Activated B cell treated with CpG ODN at 0.5 μM for 24 hours (primary cell): ENCODE data around the gene AUP1. TPM values are rescaled to one million over a fixed set of nuclear protein-coding genes. Genes with fewer than 3 reads are reported as not detected.

Experiments used
- ATAC-seq: fragments of 200-7000 bp; cut with Tn5 transposase; one replicate; pipeline ENCODE4 v1.10.0; 2021; ENCODE audit warnings: low read depth, mild to moderate bottlenecking, moderate library complexity
- CTCF ChIA-PET: fragments of 350-600 bp; sonication (Branson Sonifier 250); formaldehyde crosslinking; loops from one replicate; lab custom pipeline; 2021; ENCODE audit warnings: antibody characterized with exemption; lab: Charles Lee
- POLR2A ChIA-PET: fragments of 350-600 bp; sonication (Branson Sonifier 250); formaldehyde crosslinking; loops from one replicate; lab custom pipeline; 2021; ENCODE audit warnings: antibody characterized with exemption; lab: Charles Lee
- DNase-seq: peaks from one replicate; pipeline ENCODE4 v3.0.0; 2022
- H3K27ac Mint-ChIP-seq: one replicate; pipeline ENCODE4 v1.8.0; 2020; ENCODE audit warnings: mixed read lengths
- H3K27me3 Mint-ChIP-seq: one replicate; pipeline ENCODE4 v1.8.0; 2021; ENCODE audit warnings: mixed read lengths
- H3K36me3 Mint-ChIP-seq: one replicate; pipeline ENCODE4 v1.8.0; 2021; ENCODE audit warnings: low read depth, mixed read lengths
- H3K4me1 Mint-ChIP-seq: one replicate; pipeline ENCODE4 v1.8.0; 2021; ENCODE audit warnings: mixed read lengths
- H3K4me3 Mint-ChIP-seq: one replicate; pipeline ENCODE4 v1.8.0; 2020; ENCODE audit warnings: mild to moderate bottlenecking, mixed read lengths
- H3K9me3 Mint-ChIP-seq: one replicate; pipeline ENCODE4 v1.8.0; 2020; ENCODE audit warnings: mixed read lengths
- intact Hi-C: fragments of 100-400 bp; cut with micrococcal nuclease; formaldehyde crosslinking; loops from one replicate; pipeline ENCODE4 v1.15.1; 2024
- total RNA-seq: library from RNA; stranded (reverse); gene quantifications from 2 replicates; pipeline ENCODE4 v1.2.3, GENCODE V29; 2022
- TF ChIP-seq, protein P1 (sequence below): fragments of 200-600 bp; IDR thresholded peaks from one replicate; pipeline ENCODE4 v1.8.0; 2022; ENCODE audit warnings: antibody characterized with exemption, mild to moderate bottlenecking

Gene AUP1
- total RNA-seq, 1 donor from 2014 or later = 177 TPM

DNA sequence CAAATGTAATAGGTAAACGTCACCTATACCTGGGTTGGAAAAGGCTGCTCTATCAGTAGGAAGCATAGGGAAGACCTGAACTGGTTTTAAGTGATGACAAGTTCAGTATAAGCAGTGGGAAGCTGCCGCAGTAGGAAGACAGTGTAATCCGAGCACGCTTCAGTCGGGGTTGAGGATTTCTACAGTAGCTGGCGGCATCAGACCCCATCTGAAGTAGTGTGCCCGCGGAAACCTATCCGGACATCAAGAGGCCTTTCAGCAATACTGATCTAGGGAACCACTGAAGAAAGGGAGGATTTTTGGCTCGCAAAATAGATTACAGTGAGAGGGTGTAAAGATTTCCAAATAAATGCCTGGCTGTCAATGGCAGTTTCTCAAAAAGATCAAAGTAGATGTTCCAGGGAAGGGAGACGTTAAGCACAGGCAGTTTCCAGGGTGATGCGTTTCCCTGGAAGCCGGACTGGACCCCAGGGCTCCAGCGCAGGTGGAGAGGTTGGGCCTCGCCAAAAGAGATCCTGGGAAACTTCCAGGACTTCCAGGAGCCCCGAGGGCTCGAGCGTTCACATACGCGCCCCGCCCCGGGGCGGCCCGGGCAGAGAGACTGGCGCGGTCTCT is 18.9 kb upstream of the AUP1 start:
- TF ChIP-seq, protein P1, sequence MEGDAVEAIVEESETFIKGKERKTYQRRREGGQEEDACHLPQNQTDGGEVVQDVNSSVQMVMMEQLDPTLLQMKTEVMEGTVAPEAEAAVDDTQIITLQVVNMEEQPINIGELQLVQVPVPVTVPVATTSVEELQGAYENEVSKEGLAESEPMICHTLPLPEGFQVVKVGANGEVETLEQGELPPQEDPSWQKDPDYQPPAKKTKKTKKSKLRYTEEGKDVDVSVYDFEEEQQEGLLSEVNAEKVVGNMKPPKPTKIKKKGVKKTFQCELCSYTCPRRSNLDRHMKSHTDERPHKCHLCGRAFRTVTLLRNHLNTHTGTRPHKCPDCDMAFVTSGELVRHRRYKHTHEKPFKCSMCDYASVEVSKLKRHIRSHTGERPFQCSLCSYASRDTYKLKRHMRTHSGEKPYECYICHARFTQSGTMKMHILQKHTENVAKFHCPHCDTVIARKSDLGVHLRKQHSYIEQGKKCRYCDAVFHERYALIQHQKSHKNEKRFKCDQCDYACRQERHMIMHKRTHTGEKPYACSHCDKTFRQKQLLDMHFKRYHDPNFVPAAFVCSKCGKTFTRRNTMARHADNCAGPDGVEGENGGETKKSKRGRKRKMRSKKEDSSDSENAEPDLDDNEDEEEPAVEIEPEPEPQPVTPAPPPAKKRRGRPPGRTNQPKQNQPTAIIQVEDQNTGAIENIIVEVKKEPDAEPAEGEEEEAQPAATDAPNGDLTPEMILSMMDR = no peak
- Mint-ChIP-seq H3K27me3 (peaks cover 19% of the 10 kb centered on the region), H3K36me3 (no peaks in the 10 kb centered on the region), H3K27ac (no peak overlapping the region), H3K4me3 (peak overlapping the region; percentile 75), H3K4me1 (peaks cover 24% of the 10 kb centered on the region), H3K9me3 (no peaks in the 10 kb centered on the region)
- ATAC-seq = no peak
- intact Hi-C loops = no loop called here
- no peak for DNase-seq
- CTCF ChIA-PET = no interaction called here
- POLR2A ChIA-PET = interaction anchor here (1.4 kb wide), 1 partner anchor 18 kb away, joined by 5 read pairs; the partner anchor contains the start of genes AUP1 and HTRA2

DNA sequence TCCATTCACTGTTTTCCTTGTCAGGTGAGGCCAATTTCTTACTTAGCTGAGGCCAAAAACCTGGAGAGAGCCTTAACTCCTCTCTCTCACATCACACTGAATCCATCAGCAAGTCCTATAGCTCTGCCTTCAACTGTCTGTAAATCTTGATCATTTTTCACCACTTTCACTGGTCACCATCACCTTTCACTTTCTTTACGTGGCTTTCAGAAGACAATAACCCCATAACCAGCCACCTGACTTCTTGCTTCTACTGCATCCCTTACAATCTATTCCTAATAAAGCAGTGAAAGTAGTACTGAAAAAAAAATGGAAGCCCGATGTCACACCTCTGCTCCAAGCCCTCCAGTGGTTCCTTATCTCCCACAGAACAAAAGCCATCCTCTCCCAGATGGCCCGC is 16.5 kb upstream of the AUP1 start:
- TF ChIP-seq, protein P1 = no peak
- H3K27me3 Mint-ChIP-seq = peaks cover 19% of the 10 kb centered on the region
- DNase-seq (no peak), ATAC-seq (no peak)
- peaks cover 13% of the 10 kb centered on the region for H3K4me1 Mint-ChIP-seq
- no peak overlapping the region for H3K4me3 Mint-ChIP-seq
- ChIA-PET CTCF (interaction anchor here (1.4 to 2.4 kb wide), 3 partner anchors 39 to 50 kb away, joined by 3 to 8 read pairs (median 5); partner anchors contain the start of gene PCGF1), POLR2A (no interaction called here)
- no peaks in the 10 kb centered on the region for H3K36me3 Mint-ChIP-seq
- H3K27ac Mint-ChIP-seq = no peak overlapping the region
- intact Hi-C loops = no loop called here
- H3K9me3 Mint-ChIP-seq = no peaks in the 10 kb centered on the region

DNA sequence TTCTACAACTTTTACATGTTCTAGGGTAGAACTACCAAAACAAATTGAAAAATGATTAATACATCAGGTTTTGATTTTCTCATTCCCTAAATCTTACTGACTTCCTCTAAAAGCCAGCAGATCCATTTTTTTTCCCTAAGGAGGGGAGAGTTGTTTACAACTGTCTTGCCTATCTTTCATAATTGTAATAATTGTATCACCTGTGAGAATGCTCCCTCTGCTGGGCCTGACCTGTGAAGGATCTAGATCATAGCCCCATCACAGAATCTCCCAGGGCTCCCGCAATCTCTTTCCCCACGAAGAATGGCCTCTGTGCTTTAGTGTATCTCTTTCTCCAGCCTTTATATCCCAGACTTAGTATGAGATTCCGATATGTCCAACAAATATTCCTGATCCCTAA is 15.1 kb upstream of the AUP1 start:
- intact Hi-C loops = loop anchor here (1.0 kb wide), 1 partner anchor 61 kb away; the partner anchor contains the start of gene TTC31
- no peak overlapping the region for H3K4me3 Mint-ChIP-seq
- ChIA-PET POLR2A (interaction anchor here (0.8 to 1.1 kb wide), 3 partner anchors 13 to 62 kb away, joined by 3 to 4 read pairs (median 3); partner anchors contain the start of genes CCDC142 and TTC31), CTCF (interaction anchor here (1.1 to 2.7 kb wide), 9 partner anchors 15 to 62 kb away, joined by 3 to 14 read pairs (median 5); partner anchors contain the start of genes CCDC142, PCGF1 and TTC31)
- TF ChIP-seq, protein P1 = no peak
- DNase-seq = no peak
- H3K4me1 Mint-ChIP-seq = peaks cover 19% of the 10 kb centered on the region
- no peaks in the 10 kb centered on the region for H3K36me3 Mint-ChIP-seq
- no peak for ATAC-seq
- no peaks in the 10 kb centered on the region for H3K9me3 Mint-ChIP-seq
- H3K27ac Mint-ChIP-seq = no peak overlapping the region
- peaks cover 14% of the 10 kb centered on the region for H3K27me3 Mint-ChIP-seq

DNA sequence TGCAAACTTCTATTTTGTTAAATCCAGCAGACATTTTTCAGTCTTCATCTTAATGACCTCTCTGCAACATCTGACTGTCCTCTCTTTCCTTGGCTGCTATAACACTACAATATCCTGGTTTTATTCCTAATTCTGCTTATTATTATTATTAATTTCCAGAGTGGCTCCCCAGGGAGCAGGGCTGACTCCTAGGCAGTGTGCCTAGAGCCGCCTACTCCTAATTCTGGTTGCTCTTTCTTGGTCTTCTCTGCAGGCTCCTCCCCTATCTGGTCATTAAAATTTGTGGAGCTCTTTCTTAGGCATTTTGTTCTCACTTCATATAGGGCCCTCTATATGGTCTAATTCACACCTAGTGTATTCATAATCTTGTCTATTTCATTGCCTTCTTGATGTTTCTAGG is 13.5 kb upstream of the AUP1 start:
- DNase-seq (no peak), ATAC-seq (no peak)
- no peaks in the 10 kb centered on the region for H3K36me3 Mint-ChIP-seq
- no peak overlapping the region for H3K27ac Mint-ChIP-seq
- intact Hi-C loops = no loop called here
- CTCF ChIA-PET = interaction anchor here (2.7 kb wide), 1 partner anchor 60 kb away, joined by 14 read pairs; the partner anchor contains the start of genes CCDC142 and TTC31
- peaks cover 2% of the 10 kb centered on the region for H3K9me3 Mint-ChIP-seq
- H3K27me3 Mint-ChIP-seq = peaks cover 6% of the 10 kb centered on the region
- H3K4me3 Mint-ChIP-seq = no peak overlapping the region
- TF ChIP-seq, protein P1 = no peak
- POLR2A ChIA-PET = interaction anchor here (0.7 to 0.9 kb wide), 2 partner anchors 12 to 40 kb away, joined by 3 to 9 read pairs; no protein-coding TSS in a partner anchor
- H3K4me1 Mint-ChIP-seq = peaks cover 23% of the 10 kb centered on the region

DNA sequence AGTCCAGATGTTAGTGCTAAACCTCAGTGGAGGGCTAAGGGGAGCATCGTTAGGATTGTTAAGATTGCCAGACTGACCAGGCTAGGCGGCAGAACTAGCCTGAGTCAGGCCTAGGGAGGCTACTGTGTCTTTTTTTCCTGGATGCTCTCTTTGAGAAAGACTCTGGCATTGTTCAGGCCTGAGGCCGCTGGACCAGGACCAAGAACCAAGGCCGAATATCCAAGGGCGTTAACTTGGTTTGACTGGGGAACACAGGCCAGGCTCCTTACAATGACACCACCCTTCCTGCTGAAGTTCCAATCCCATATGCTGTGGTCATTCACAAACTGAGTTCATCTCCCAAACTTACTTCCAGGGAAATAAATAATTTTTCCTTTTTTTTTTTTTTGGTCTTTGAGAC is 10.8 kb upstream of the AUP1 start:
- ATAC-seq = no peak
- intact Hi-C loops = no loop called here
- Mint-ChIP-seq H3K4me1 (peaks cover 31% of the 10 kb centered on the region), H3K4me3 (no peak overlapping the region), H3K27ac (no peak overlapping the region), H3K27me3 (no peaks in the 10 kb centered on the region), H3K36me3 (no peaks in the 10 kb centered on the region), H3K9me3 (peaks cover 2% of the 10 kb centered on the region)
- TF ChIP-seq, protein P1 = no peak
- CTCF ChIA-PET = interaction anchor here (1.9 kb wide), 1 partner anchor 33 kb away, joined by 5 read pairs; the partner anchor contains the start of gene PCGF1
- DNase-seq = no peak
- POLR2A ChIA-PET = interaction anchor here (0.9 to 2.3 kb wide), 4 partner anchors 12 to 33 kb away, joined by 3 to 20 read pairs (median 8); partner anchors contain the start of genes LOXL3 and PCGF1
